Panc1 (cell line): ENCODE measurements around the gene GALNTL6.

Experiments
- POLR2AphosphoS5 ChIP-seq: IDR thresholded peaks from 2 replicates; pipeline ENCODE4 v1.6.1; 2012; ENCODE audit warnings: mild to moderate bottlenecking, low read depth, low read length, moderate library complexity
- SIN3A ChIP-seq: IDR thresholded peaks from 2 replicates; pipeline ENCODE4 v1.6.1; 2012; ENCODE audit warnings: low read depth, mild to moderate bottlenecking, low read length, moderate library complexity, borderline replicate concordance; ENCODE audit not compliant: insufficient read depth
- TF ChIP-seq, protein P1 (sequence below): fragments of 450-650 bp; IDR thresholded peaks from 2 replicates; pipeline ENCODE4 v1.5.1; 2017; ENCODE audit warnings: mild to moderate bottlenecking
- TF ChIP-seq, protein P2 (sequence below), 2 experiments: IDR thresholded peaks; 2 replicates each; pipeline ENCODE4 v1.6.1; 2011 to 2012; ENCODE audit warnings: low read depth in 2 of 2, control low read depth in 1 of 2, low read length in 1 of 2, mild to moderate bottlenecking in 1 of 2, moderate library complexity in 1 of 2; ENCODE audit not compliant: insufficient read depth in 1 of 2

GRCh38 chr4:172836661-172837060 is 1023.5 kb downstream of the GALNTL6 start:
- TF ChIP-seq, protein P1, sequence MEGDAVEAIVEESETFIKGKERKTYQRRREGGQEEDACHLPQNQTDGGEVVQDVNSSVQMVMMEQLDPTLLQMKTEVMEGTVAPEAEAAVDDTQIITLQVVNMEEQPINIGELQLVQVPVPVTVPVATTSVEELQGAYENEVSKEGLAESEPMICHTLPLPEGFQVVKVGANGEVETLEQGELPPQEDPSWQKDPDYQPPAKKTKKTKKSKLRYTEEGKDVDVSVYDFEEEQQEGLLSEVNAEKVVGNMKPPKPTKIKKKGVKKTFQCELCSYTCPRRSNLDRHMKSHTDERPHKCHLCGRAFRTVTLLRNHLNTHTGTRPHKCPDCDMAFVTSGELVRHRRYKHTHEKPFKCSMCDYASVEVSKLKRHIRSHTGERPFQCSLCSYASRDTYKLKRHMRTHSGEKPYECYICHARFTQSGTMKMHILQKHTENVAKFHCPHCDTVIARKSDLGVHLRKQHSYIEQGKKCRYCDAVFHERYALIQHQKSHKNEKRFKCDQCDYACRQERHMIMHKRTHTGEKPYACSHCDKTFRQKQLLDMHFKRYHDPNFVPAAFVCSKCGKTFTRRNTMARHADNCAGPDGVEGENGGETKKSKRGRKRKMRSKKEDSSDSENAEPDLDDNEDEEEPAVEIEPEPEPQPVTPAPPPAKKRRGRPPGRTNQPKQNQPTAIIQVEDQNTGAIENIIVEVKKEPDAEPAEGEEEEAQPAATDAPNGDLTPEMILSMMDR: no peak
- TF ChIP-seq SIN3A: no peak
- TF ChIP-seq, protein P2, sequence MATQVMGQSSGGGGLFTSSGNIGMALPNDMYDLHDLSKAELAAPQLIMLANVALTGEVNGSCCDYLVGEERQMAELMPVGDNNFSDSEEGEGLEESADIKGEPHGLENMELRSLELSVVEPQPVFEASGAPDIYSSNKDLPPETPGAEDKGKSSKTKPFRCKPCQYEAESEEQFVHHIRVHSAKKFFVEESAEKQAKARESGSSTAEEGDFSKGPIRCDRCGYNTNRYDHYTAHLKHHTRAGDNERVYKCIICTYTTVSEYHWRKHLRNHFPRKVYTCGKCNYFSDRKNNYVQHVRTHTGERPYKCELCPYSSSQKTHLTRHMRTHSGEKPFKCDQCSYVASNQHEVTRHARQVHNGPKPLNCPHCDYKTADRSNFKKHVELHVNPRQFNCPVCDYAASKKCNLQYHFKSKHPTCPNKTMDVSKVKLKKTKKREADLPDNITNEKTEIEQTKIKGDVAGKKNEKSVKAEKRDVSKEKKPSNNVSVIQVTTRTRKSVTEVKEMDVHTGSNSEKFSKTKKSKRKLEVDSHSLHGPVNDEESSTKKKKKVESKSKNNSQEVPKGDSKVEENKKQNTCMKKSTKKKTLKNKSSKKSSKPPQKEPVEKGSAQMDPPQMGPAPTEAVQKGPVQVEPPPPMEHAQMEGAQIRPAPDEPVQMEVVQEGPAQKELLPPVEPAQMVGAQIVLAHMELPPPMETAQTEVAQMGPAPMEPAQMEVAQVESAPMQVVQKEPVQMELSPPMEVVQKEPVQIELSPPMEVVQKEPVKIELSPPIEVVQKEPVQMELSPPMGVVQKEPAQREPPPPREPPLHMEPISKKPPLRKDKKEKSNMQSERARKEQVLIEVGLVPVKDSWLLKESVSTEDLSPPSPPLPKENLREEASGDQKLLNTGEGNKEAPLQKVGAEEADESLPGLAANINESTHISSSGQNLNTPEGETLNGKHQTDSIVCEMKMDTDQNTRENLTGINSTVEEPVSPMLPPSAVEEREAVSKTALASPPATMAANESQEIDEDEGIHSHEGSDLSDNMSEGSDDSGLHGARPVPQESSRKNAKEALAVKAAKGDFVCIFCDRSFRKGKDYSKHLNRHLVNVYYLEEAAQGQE (IDR thresholded peaks at IDR 0.05; ENCODE audit: insufficient read depth in 1 of 2, low read depth in 2 of 2, low read length in 1 of 2): no peak
- no peak for TF ChIP-seq POLR2AphosphoS5
